Fibroblast of peridontal ligament (primary cell): Measurements from ENCODE around the gene SREBF1.

Experiments used
- DNase-seq: peaks from one replicate; pipeline ENCODE4 v3.0.0-alpha.2; 2010; ENCODE audit errors: extremely low read depth

Gene SREBF1

DNA sequence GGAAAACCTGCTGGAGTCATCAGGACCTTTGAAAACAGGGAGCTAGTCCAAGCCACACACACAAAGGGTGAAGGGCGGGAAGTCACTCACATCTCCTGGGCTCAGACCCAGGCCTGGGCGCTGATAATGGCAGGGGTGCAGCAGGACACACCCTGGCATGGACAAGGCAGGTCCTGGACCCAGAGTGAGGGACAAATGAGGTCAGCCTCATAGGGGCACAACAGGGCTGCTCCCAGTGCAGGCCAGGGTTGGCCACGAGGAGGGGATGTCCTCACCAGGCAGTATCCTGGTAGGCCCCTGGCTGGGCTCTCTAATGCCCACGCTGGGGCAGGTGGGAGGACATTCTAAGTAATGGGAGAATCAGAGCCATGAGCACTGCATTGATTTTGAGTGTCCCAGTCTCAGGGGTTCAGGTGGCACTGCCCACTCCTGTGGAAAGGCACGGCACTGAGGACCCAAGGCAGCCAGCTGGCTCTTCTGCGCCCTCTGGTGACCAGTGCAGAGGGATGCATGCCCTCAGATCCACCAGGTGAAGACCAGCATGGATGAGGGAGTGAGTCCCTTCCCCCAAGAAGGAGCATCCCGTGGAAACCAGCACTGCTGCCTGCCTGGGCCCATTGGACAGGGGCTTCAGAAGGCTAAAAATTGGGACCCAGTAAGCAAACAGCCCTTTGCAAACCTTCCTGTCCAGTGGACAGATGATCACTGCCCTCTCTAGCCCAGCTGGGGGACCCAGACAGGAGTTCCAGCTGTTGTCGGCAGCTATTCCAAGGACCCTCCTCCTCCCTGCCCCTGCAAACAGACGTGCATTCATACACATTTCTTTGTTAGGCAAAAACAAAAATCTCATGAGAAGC, 23.4 kb upstream of the SREBF1 start:
- peak; percentile 52 for DNase-seq

GRCh38 chr17:17857496-17857895, 20.7 kb upstream of the SREBF1 start:
- no peak for DNase-seq

- no peak for DNase-seq
Observed at GRCh38 chr17:17856386-17856785, 19.6 kb upstream of the SREBF1 start.

GRCh38 chr17:17855976-17856375, 19.2 kb upstream of the SREBF1 start:
- DNase-seq = no peak

DNA sequence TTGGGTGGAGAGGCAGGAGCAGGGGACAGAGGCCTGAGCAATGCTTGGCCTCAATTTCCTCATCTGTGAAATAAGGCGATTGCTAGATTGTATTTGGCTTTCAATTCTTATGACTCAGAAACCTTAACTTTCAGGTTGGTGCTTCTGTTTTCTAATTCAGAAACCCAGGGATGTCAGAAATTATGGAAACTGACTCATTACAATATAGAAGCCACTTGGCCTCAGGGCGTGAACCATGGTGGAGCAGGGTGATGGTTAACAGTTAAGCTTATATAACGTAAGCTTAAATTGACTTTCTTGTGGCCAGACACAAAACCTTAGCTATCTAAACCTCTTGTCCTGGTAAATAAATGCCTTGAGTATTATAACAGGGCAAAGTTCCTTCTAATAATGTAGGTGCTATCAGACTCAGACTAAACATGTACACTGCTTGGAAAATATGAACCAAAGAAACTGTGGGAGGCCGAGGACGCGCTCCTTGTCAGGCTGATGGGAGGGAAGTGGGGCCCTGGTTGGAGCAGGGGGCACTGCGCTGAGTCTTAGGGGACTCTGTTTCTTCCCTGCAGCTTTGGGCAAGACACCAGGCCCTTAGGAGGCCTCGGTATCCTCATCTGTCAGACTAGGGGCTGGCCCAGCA, 17.1 kb upstream of the SREBF1 start:
- DNase-seq = no peak

GRCh38 chr17:17852930-17853329, 16.1 kb upstream of the SREBF1 start:
- DNase-seq = no peak

DNA sequence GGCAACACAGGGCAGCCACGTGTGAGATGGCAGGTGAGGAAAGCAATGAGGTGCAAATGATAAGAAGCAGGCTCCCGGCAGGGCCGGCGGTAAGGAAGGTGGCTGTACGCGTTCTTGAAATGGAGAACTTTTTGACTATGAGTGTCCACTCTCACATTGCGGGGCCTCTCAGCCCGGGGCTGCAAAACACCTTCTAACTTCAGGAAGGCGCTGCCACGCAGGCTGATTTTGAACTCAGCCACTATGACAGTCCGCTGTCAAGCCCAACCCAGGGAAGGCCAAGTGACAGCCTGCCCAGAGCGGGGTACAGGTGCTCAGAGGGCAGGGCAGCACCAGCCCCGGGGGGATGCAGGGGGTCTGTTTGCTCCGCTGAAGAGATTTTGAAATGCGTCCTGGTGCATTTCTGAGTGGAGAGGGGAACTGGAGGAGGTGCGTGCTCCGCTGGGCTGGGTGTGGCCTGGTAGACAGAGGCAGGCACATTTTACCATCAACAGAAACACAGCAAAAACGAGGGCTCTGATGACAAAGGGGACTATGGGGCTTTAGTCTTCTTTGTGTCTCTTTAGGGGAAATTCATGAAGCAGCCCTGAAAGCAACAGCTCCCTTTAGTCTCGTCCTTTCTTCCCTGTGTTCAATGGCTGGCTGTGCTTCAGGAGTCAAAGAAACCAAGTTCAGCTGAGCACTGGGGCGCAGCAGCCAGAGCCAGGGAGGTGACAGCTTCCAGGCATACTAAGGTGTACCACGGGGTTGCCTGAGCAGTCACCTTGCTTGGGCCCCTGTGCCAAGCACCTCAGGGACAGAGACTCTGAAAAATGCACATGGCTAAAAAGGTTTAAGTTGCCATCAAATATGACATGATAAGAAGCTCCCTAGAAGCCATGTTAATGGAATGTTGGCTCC, 14.6 kb upstream of the SREBF1 start:
- no peak for DNase-seq

DNA sequence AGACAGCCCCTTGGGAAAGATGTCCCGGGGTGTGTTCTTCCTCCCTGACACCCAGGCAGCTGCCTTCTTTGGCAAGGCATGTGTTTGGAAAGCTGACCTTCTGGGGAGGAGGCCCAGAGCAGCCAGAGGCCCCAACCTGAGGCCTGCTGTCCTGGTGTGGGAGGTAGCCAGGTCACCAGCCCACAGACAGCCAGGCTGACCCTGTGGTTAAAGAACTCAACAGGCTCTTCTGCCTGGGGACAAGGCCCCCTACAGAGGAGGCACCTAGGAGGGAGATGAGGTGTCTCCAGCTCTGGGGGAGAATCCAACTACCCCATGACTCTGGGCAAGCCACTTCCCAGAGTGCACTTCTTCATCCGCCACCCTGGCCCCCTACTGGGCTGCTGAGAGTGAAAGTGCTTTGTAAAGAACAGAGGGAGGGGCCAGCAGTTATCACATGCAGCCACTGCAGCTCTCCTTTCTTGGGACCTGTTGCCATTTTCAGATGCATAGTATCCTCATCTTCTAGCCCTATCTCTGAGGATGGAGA, 13.1 kb upstream of the SREBF1 start:
- DNase-seq = peak; percentile 33

DNA sequence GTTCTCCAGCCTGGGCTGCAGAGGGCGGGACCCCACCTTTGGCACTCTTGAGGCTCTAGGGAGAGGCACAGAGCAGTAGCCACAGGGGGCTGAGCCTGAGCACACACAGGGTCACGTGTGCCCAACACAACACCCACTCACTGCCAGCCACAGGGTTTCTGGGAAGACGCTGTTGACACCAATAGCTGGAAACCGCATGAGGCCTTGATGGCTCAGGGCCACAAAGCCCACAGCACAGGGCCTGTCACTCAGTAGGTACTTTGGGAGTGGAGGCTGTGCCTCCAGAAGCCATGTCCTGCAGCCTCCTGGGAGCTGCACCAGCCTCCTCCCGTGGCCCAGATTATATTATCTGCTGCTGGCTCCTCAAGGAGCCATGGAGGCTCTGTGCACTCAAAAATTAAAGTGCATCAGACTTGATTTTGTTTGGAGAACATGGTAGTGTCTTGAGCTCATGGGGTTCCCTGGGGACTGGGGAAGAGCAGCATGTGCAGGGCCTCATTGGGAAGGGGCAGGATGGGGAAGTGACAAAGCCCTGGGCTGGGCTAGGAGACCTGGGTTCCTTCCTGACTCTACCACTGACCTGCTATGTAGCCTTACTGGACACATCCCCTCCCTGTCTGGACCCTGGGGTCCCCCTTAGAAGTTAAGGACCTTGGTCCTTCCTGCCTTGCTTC, 12.5 kb upstream of the SREBF1 start:
- DNase-seq = peak; percentile 68

- DNase-seq = no peak
Observed at GRCh38 chr17:17848311-17849082, 11.7 kb upstream of the SREBF1 start.

DNA sequence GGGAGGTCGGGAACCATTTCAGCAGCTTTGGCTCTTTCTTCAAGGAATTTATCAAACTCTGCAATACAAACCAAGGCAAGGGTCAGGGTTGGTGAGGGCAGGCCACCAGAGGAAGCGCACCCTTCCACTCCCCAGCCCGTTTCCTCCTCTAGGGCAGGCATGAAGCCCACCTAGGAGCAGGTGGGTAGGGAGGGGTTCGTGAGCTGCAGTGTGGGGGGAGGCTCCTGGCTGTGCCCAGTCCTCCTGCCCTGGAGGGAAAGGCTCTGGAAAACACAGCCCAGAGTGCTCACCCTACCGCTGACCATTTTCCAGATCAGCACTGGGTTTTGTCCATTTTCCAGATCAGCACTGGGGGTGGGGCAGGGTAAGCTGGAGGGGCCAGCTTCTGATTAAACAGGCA, 10.9 kb upstream of the SREBF1 start:
- DNase-seq = no peak

DNA sequence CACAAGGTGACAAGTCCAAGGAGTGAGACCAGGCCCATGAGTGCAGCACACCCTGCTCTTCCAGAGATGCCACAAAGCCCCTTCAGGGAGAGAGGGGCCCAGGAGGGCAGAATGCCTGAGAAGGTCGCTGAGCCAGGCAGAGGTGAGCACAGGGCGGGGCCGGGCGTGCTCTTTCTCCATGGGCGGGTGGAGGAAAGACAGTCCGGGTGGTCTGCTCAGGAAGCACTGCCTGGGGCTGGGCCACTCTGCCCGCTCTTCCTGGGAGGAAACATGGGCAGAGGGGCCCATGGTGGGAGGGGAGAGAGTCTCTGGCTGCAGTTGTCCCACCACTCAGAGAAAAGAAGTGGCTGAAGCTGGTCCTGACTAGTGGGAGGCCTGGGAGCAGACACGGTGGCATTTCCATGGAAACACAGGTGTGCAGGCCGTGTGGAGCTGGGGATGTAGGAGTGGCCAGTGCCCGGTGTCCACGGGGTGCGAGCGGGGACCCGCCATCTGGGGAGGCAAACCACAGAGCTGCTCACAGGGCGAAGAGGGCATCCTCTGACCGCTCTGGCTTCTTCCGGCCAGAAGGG, 10.4 kb upstream of the SREBF1 start:
- no peak for DNase-seq

DNA sequence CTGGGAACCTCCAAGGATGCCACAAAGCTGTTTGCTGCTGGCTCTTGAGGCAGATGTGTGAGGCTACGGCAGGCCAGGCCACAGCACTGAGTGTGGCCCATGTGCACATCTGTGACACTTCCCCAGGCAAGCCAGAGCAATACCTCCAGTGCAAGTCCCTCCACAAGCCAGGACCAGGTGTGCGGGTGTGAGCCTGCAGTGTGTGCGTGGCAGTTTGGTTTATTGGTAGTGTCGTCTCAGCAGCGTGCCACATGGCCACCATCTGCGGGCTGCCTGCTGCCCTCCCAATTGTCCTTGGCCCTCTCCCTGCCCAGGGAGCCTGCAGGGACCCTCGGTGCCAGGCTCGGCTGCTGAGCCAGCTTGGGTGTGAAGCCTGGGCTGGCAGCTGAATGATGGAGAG, 9.9 kb upstream of the SREBF1 start:
- no peak for DNase-seq

DNA sequence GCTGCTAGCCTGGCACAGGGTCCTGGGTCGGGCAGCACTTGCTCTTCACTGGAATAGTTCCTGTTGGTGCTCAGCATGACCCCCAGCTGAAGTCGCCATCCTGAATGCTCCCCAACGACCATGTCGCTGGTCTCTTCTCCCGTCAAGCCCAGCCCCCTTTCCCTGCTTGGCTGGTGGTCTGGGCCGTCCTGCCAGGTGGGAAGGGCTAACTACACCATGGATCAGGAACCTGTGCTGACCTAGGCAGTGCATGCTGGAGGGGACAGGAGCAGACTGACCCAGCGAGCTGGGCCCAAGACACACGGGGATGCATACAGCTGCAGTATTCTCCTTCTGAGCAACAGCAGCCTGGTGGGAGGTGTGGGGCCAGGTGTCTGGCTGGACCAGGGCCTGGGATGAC, 9.2 kb upstream of the SREBF1 start:
- no peak for DNase-seq

- no peak for DNase-seq
Observed at GRCh38 chr17:17845046-17845775, 8.4 kb upstream of the SREBF1 start.

DNA sequence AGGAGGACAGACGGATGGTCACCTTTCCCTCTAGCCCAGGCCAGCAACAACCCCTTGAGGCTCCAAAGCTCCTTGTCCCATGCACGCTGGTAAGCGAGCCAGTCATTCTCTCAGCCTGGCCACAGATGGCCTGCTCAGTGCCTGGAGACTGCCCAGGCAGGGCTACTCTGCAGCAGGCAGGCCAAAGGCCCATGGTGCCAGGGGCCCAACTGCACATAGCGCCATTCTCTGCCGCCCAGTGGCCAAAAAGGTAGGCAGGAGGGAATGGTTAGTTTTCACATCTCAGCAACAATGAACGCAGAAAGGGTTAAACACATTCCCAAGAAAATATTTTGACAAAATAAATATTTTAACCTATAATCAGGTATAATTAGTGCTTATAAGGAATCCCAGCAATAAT, 7.7 kb upstream of the SREBF1 start:
- no peak for DNase-seq

DNA sequence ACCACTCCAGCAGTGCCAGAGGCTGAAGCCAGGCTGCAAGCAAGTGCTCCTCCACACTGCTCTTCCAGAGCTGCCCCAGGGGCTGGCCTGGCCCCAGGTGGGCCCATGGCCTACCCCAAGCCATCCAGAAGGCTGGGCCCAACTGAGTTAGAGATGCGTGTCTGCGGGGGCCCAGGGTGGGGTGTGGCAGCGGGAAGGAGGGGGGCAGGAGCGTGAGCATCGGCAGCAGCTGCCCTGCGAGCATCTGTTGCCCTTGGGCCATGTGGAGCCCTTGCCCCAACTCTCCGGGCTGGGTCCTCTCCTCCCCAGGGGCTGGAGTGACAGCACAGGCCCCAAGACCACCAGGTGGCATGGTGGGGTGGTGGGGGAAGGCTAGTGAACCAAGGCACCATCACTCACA, 7.3 kb upstream of the SREBF1 start:
- no peak for DNase-seq

DNA sequence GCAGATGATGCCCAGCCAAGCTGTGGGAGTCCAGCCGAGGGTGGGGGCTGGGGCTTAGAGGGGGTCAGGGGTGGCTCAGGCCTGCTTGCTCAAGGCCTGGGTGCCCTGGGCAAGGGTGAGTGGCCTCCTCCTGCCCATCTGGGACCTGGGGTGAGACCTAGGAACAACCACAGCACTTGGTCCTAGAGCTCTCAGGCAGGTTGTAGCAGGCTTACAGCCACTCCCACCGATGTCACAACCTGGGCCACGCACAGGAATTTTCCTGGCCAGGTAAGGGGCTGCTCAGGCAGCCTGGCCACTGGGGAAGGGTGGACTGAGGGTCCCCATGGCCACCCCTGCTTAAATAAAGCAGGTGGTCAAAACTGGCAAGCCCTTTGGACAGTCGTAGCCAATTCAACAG, 6.3 kb upstream of the SREBF1 start:
- DNase-seq = no peak

- DNase-seq = no peak
Observed at GRCh38 chr17:17842111-17842876, 5.5 kb upstream of the SREBF1 start.
